Osteoblast (primary cell): ENCODE data around the gene TSSK6. TPM values are rescaled to one million over a fixed set of nuclear protein-coding genes. Genes with fewer than 3 reads are reported as not detected.

Experiments
- DNase-seq: peaks from one replicate; pipeline ENCODE4 v3.0.0; 2011; ENCODE audit warnings: low spot score, mixed read lengths; ENCODE audit not compliant: insufficient read length; ENCODE audit errors: missing footprints
- H2AFZ ChIP-seq: 2 replicates; pipeline ENCODE4 v1.6.0; 2011; ENCODE audit warnings: mild to moderate bottlenecking, low read length
- H3K27ac ChIP-seq: 2 replicates; pipeline ENCODE4 v1.5.1; 2011; ENCODE audit warnings: mild to moderate bottlenecking, low read depth, low read length, moderate library complexity
- H3K27me3 ChIP-seq: 2 replicates; pipeline ENCODE4 v1.6.0; 2012; ENCODE audit warnings: mild to moderate bottlenecking, control low read depth, inconsistent platforms, low read length, moderate library complexity; ENCODE audit not compliant: insufficient read depth
- H3K36me3 ChIP-seq: 2 replicates; pipeline ENCODE4 v1.5.1; 2011; ENCODE audit warnings: mild to moderate bottlenecking, low read length, control low read depth, moderate library complexity; ENCODE audit not compliant: insufficient read depth
- H3K4me1 ChIP-seq: 2 replicates; pipeline ENCODE4 v1.5.1; 2011; ENCODE audit warnings: mild to moderate bottlenecking, low read length, control low read depth, moderate library complexity; ENCODE audit not compliant: insufficient read depth
- H3K4me2 ChIP-seq: 2 replicates; pipeline ENCODE4 v1.6.0; 2011; ENCODE audit warnings: mild to moderate bottlenecking, low read length; ENCODE audit not compliant: insufficient read depth
- H3K4me3 ChIP-seq: fragments of 200-600 bp; sonication (generic); 3 replicates; pipeline ENCODE4 v1.5.1; 2012; ENCODE audit warnings: mild to moderate bottlenecking, low read length, inconsistent platforms; ENCODE audit not compliant: insufficient read depth
- H3K79me2 ChIP-seq: 2 replicates; pipeline ENCODE4 v1.6.0; 2012; ENCODE audit warnings: mild to moderate bottlenecking, low read length, control low read depth, inconsistent platforms; ENCODE audit not compliant: insufficient read depth
- H3K9me3 ChIP-seq: 2 replicates; pipeline ENCODE4 v1.5.1; 2011; ENCODE audit warnings: low read depth, low read length, control low read depth
- H4K20me1 ChIP-seq: 2 replicates; pipeline ENCODE4 v1.6.0; 2012; ENCODE audit warnings: mild to moderate bottlenecking, low read length, control low read depth; ENCODE audit not compliant: insufficient read depth
- CTCF ChIP-seq: IDR thresholded peaks from 2 replicates; pipeline ENCODE4 v1.5.1; 2011; ENCODE audit warnings: mild to moderate bottlenecking, low read depth, low read length, moderate library complexity; ENCODE audit errors: extremely low read depth
- total RNA-seq: library from RNA; depleted of rRNA; stranded (reverse); fragments of >200 nt; gene quantifications from 2 replicates; pipeline ENCODE4 v1.2.3, GENCODE V29; 2012

TSSK6 gene
- total RNA-seq, 1 donor, result 4.3 TPM

GRCh38 chr19:19554074-19555023 is 39.0 kb upstream of the TSSK6 start:
- Histone ChIP-seq H3K27ac (no peak overlapping the region), H3K27me3 (peaks cover 6% of the 10 kb centered on the region), H3K4me3 (no peak overlapping the region), H3K36me3 (no peaks in the 10 kb centered on the region), H4K20me1 (no peaks in the 10 kb centered on the region), H3K9me3 (no peaks in the 10 kb centered on the region), H2AFZ (peak overlapping the region; percentile 35), H3K4me2 (no peak overlapping the region), H3K79me2 (no peaks in the 10 kb centered on the region), H3K4me1 (peaks cover 9% of the 10 kb centered on the region)
- TF ChIP-seq CTCF, result peak; percentile 80
- peak; percentile 97 for DNase-seq

- no peak overlapping the region for H3K27ac ChIP-seq
These were observed 38.3 kb upstream of the TSSK6 start for GRCh38 chr19:19553670-19554069.

GRCh38 chr19:19552798-19553197 is 37.5 kb upstream of the TSSK6 start:
- Histone ChIP-seq H3K27ac (no peak overlapping the region), H3K4me3 (no peak overlapping the region), H3K4me1 (peaks cover 9% of the 10 kb centered on the region), H3K27me3 (peaks cover 7% of the 10 kb centered on the region), H3K79me2 (no peaks in the 10 kb centered on the region), H3K4me2 (peak overlapping the region; percentile 18), H3K9me3 (no peaks in the 10 kb centered on the region), H3K36me3 (no peaks in the 10 kb centered on the region), H4K20me1 (no peaks in the 10 kb centered on the region), H2AFZ (no peak overlapping the region)
- DNase-seq, result peak; percentile 99
- peak; percentile 63 for TF ChIP-seq CTCF

More at GRCh38 chr19:19553670-19554069, 38.3 kb upstream of the TSSK6 start:
- Histone ChIP-seq H3K4me2 (no peak overlapping the region), H3K27me3 (peaks cover 7% of the 10 kb centered on the region), H3K36me3 (no peaks in the 10 kb centered on the region), H3K9me3 (no peaks in the 10 kb centered on the region), H3K4me1 (peaks cover 9% of the 10 kb centered on the region), H3K79me2 (no peaks in the 10 kb centered on the region), H2AFZ (no peak overlapping the region), H4K20me1 (no peaks in the 10 kb centered on the region), H3K4me3 (no peak overlapping the region)
- DNase-seq, result peak; percentile 31
- TF ChIP-seq CTCF, result no peak

GRCh38 chr19:19551853-19552192 is 36.5 kb upstream of the TSSK6 start:
- peaks cover 9% of the 10 kb centered on the region for H3K4me1 ChIP-seq
- H3K27ac ChIP-seq, result no peak overlapping the region
- no peak for TF ChIP-seq CTCF
- DNase-seq, result peak; percentile 94
- H3K79me2 ChIP-seq, result no peaks in the 10 kb centered on the region
- H3K9me3 ChIP-seq, result no peaks in the 10 kb centered on the region
- H3K4me2 ChIP-seq, result no peak overlapping the region
- no peak overlapping the region for H3K4me3 ChIP-seq
- peaks cover 7% of the 10 kb centered on the region for H3K27me3 ChIP-seq
- no peaks in the 10 kb centered on the region for H3K36me3 ChIP-seq
- peak overlapping the region; percentile 58 for H2AFZ ChIP-seq
- no peaks in the 10 kb centered on the region for H4K20me1 ChIP-seq
